GM10248 (cell line): ENCODE results near the gene SSX4B.
"Not testable (repeated sequence)": the region's sequence is repeated elsewhere in the genome, so short reads cannot be mapped to it uniquely, and the experiment has no call there.

Experiments
- CTCF ChIA-PET: fragments of 300-600 bp; sonication (Branson Sonifier 250); formaldehyde crosslinking; extraction: SDS; loops from one replicate; lab custom pipeline; 2021; ENCODE audit warnings: antibody characterized with exemption; lab: Yijun Ruan, JAX
- POLR2A ChIA-PET: fragments of 350-650 bp; sonication (Branson Sonifier 250); formaldehyde crosslinking; extraction: SDS; loops from one replicate; lab custom pipeline; 2020; ENCODE audit warnings: antibody characterized with exemption; lab: Yijun Ruan, JAX
- DNase-seq: peaks from one replicate; pipeline ENCODE4 v3.0.0; 2012; ENCODE audit errors: extremely low spot score
- CTCF ChIP-seq: IDR thresholded peaks from 2 replicates; pipeline ENCODE4 v1.5.1; 2012; ENCODE audit warnings: mild to moderate bottlenecking, low read depth; ENCODE audit errors: extremely low read depth, missing control alignments, control extremely low read depth

Gene SSX4B

GRCh38 chrX:48411860-48412259, at the start of gene SSX4B:
TSS of gene SSX4B (minus strand) at chrX:48411960. CDS start at chrX:48411372, 588 bp downstream.
- CTCF ChIA-PET, POLR2A ChIA-PET, DNase-seq: not testable (repeated sequence)

GRCh38 chrX:48460606-48461005, 48.8 kb upstream of the SSX4B start:
- CTCF ChIA-PET, result no interaction called here
- POLR2A ChIA-PET, result no interaction called here
- no peak for TF ChIP-seq CTCF
- DNase-seq, result no peak

- POLR2A ChIA-PET, result no interaction called here
- CTCF ChIA-PET, result no interaction called here
- TF ChIP-seq CTCF, result no peak
- DNase-seq, result no peak
These were observed 48.3 kb upstream of the SSX4B start for GRCh38 chrX:48460031-48460430.

- no peak for TF ChIP-seq CTCF
- POLR2A ChIA-PET, result no interaction called here
- CTCF ChIA-PET, result no interaction called here
- no peak for DNase-seq
These were observed 47.7 kb upstream of the SSX4B start for GRCh38 chrX:48459483-48459882.

GRCh38 chrX:48458711-48459110, 47.0 kb upstream of the SSX4B start:
- no peak for DNase-seq
- ChIA-PET CTCF (no interaction called here), POLR2A (no interaction called here)
- no peak for TF ChIP-seq CTCF

- DNase-seq, result no peak
- no peak for TF ChIP-seq CTCF
- CTCF ChIA-PET, result interaction anchor here (1.6 kb wide), 1 partner anchor 10 kb away, joined by 3 read pairs; no protein-coding TSS in a partner anchor
- POLR2A ChIA-PET, result no interaction called here
These were observed 45.0 kb upstream of the SSX4B start for GRCh38 chrX:48456628-48457331.

- ChIA-PET CTCF (no interaction called here), POLR2A (no interaction called here)
- TF ChIP-seq CTCF, result no peak
- no peak for DNase-seq
These were observed 39.9 kb upstream of the SSX4B start for GRCh38 chrX:48451708-48452107.
